Measurements from ENCODE around the gene NOMO2. TPM values are rescaled to one million over a fixed set of nuclear protein-coding genes. Genes with fewer than 3 reads are reported as not detected.
"Not testable (repeated sequence)": the region's sequence is repeated elsewhere in the genome, so short reads cannot be mapped to it uniquely, and the experiment has no call there.

Gene NOMO2
- total and polyA plus RNA-seq, 2 donors, result 37.3 to 50.4 TPM

DNA sequence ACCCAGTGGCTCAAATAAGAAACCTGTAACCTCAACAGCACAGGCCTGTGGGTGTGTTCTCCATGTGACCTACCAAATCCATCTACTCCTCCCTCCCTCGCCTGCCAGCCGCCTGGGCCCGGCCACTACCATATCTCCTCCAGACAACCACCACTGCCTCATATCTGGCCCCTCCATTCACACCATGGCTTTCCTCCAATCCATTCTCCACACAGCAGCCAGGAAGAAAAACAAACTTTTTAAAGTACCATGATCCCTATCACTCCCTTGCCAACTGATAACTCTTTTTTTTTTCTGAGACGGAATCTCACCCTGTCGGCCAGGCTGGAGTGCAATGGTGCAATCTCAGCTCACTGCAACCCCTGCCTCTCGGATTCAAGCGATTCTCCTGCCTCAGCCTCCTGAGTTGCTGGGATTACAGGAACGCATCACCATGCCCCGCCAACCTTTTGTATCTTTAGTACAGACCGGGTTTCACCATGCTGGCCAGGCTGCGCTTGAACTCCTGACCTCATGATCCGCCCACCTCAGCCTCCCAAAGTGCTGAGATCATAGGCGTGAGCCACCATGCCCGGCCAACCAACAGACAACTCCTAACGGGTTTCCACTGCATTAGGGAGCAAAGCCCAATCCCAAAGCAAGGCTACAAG lies 26.3 kb downstream of the NOMO2 start:
- not testable (repeated sequence) for H3K9me3 ChIP-seq (ENCODE audit: control insufficient read depth in 2 of 2, insufficient read depth in 1 of 2, low read length in 1 of 2); H3K4me1 ChIP-seq (ENCODE audit: control insufficient read depth in 2 of 2, insufficient read depth in 2 of 2, low read length in 2 of 2); H3K27ac ChIP-seq (ENCODE audit: low read depth in 1 of 2, low read length in 1 of 2); H3K27me3 ChIP-seq (ENCODE audit: control insufficient read depth in 2 of 2, insufficient read depth in 1 of 2, low read length in 1 of 2); H3K36me3 ChIP-seq (ENCODE audit: control insufficient read depth in 2 of 2, insufficient read depth in 2 of 2, low read length in 1 of 2); DNase-seq (ENCODE audit: low read depth in 6 of 9, low spot score in 9 of 9); H3K4me3 ChIP-seq (ENCODE audit: low read length in 2 of 2)
- WGBS, result 98% methylated on average over 15 of the region's 15 CpGs

DNA sequence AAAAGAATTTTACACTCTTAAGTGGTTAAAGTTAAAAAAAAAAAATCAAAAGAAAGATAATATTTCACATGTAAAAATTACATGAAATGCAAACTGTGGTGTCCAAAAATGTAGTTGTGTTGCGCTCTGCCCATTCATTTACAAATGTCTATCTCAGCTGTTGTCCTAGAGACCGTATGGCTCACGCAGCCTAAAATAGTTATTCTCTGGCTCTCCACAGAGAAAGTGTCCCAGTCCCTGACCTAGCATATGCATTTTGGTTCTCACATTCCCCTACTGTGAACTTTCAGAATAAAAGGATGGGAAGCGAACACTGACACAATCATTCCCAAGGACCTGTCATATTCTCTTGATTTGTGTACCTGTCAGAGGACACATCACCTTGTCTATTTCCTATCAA lies 27.6 kb downstream of the NOMO2 start:
- DNase-seq (ENCODE audit: low read depth in 6 of 9, low spot score in 9 of 9); H3K4me1 ChIP-seq (ENCODE audit: control insufficient read depth in 2 of 2, insufficient read depth in 2 of 2, low read length in 2 of 2); H3K9me3 ChIP-seq (ENCODE audit: control insufficient read depth in 2 of 2, insufficient read depth in 1 of 2, low read length in 1 of 2); H3K4me3 ChIP-seq (ENCODE audit: low read length in 2 of 2); H3K27ac ChIP-seq (ENCODE audit: low read depth in 1 of 2, low read length in 1 of 2); H3K27me3 ChIP-seq (ENCODE audit: control insufficient read depth in 2 of 2, insufficient read depth in 1 of 2, low read length in 1 of 2); H3K36me3 ChIP-seq (ENCODE audit: control insufficient read depth in 2 of 2, insufficient read depth in 2 of 2, low read length in 1 of 2): not testable (repeated sequence)
- 88% methylated on average over 1 of the region's 4 CpGs for WGBS

DNA sequence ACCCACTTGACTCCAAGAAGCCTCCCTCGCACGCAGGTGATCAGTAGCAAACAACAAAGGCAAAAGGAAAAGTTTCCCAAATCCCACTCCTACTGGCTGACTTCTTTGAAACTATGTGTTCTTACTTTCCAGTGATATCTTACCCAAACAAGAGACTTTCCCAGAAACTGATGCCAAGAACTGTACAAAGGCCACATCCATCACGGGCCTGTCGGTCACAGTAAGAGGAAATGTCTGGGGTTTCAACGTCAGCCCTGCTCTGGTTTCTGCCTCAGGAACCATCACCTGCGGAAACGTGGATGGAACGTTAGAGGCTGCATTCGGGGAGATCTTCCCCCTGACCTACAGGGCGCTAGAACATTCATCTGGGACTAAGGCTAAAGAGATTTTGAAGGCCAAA lies 30.6 kb downstream of the NOMO2 start:
- not testable (repeated sequence) for H3K4me1 ChIP-seq (ENCODE audit: control insufficient read depth in 2 of 2, insufficient read depth in 2 of 2, low read length in 2 of 2); H3K4me3 ChIP-seq (ENCODE audit: low read length in 2 of 2); DNase-seq (ENCODE audit: low read depth in 6 of 9, low spot score in 9 of 9); H3K36me3 ChIP-seq (ENCODE audit: control insufficient read depth in 2 of 2, insufficient read depth in 2 of 2, low read length in 1 of 2); H3K9me3 ChIP-seq (ENCODE audit: control insufficient read depth in 2 of 2, insufficient read depth in 1 of 2, low read length in 1 of 2); H3K27me3 ChIP-seq (ENCODE audit: control insufficient read depth in 2 of 2, insufficient read depth in 1 of 2, low read length in 1 of 2); H3K27ac ChIP-seq (ENCODE audit: low read depth in 1 of 2, low read length in 1 of 2)
- 89% methylated on average over 6 of the region's 10 CpGs for WGBS

DNA sequence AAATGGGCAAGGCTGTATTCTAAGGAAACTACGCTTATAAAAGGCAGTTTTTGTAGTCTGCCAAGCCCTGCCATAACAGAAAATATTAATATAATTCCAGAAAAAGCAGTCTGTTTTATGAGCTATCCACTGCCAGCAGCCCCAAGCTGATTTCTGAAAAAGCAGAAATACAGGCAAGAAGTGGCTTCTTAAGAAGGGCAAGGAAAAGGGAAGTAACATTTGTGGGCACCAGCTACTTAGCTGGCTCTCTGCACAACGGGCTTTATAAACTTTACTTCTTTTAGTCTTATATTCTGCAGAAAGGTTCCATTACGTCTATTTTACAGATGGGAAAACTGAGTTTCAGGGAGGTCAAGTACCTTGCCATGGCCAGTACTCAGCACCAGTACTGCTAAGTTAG lies 31.6 kb downstream of the NOMO2 start:
- not testable (repeated sequence) for H3K27me3 ChIP-seq (ENCODE audit: control insufficient read depth in 2 of 2, insufficient read depth in 1 of 2, low read length in 1 of 2); DNase-seq (ENCODE audit: low read depth in 6 of 9, low spot score in 9 of 9); H3K4me1 ChIP-seq (ENCODE audit: control insufficient read depth in 2 of 2, insufficient read depth in 2 of 2, low read length in 2 of 2); H3K4me3 ChIP-seq (ENCODE audit: low read length in 2 of 2); H3K36me3 ChIP-seq (ENCODE audit: control insufficient read depth in 2 of 2, insufficient read depth in 2 of 2, low read length in 1 of 2); H3K27ac ChIP-seq (ENCODE audit: low read depth in 1 of 2, low read length in 1 of 2); H3K9me3 ChIP-seq (ENCODE audit: control insufficient read depth in 2 of 2, insufficient read depth in 1 of 2, low read length in 1 of 2)
- WGBS, result 47% methylated on average over 2 of the region's 3 CpGs

DNA sequence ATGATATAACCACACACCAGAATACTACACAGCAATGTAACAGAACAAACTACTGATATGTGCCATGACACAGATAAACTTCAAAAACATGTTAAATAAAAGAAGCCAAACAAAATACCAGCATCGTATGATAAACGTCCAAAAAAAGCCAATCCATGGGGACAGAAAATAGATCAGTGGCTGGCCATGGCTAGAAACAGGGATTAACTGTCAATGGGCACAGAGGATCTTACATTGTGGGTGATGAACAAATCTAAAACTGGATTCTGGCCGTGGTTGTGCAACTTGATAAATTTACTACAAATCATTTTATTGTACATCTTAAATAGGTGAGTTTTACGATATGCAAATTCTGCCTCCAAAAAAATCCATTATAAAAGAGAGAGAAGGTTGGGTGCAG lies 35.4 kb downstream of the NOMO2 start:
- H3K4me1 ChIP-seq (ENCODE audit: control insufficient read depth in 2 of 2, insufficient read depth in 2 of 2, low read length in 2 of 2); H3K27me3 ChIP-seq (ENCODE audit: control insufficient read depth in 2 of 2, insufficient read depth in 1 of 2, low read length in 1 of 2); H3K36me3 ChIP-seq (ENCODE audit: control insufficient read depth in 2 of 2, insufficient read depth in 2 of 2, low read length in 1 of 2); H3K4me3 ChIP-seq (ENCODE audit: low read length in 2 of 2); H3K9me3 ChIP-seq (ENCODE audit: control insufficient read depth in 2 of 2, insufficient read depth in 1 of 2, low read length in 1 of 2); H3K27ac ChIP-seq (ENCODE audit: low read depth in 1 of 2, low read length in 1 of 2); DNase-seq (ENCODE audit: low read depth in 6 of 9, low spot score in 9 of 9): not testable (repeated sequence)
- WGBS, result 99% methylated on average over 3 of the region's 4 CpGs

DNA sequence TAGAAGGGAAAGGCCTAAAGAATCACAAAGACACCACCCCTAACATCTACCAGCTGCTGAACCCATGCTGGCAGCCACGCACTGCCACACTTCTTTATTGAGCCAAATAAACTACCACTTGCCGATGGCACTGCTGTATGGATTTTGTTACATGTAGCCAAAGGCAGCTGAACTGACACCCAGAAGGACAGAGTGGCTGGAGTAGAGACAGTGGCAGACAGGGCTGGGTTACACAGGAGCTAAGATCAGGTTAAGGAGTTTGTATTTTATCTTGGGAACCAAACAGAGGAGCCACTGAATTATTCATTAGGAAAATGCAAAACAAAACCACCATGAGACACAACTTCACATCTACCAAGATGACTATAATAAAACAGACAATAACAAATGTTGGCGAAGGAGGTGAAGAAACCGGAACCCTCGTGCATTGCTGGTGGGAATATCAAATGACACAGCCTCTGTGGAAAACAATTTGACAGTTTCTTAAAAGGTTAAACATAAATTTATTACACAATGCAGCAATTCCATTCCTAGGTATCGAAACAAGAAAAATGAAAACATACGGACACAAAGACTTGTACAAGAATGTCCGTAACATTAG lies 35.9 kb downstream of the NOMO2 start:
- not testable (repeated sequence) for H3K9me3 ChIP-seq (ENCODE audit: control insufficient read depth in 2 of 2, insufficient read depth in 1 of 2, low read length in 1 of 2); DNase-seq (ENCODE audit: low read depth in 6 of 9, low spot score in 9 of 9); H3K36me3 ChIP-seq (ENCODE audit: control insufficient read depth in 2 of 2, insufficient read depth in 2 of 2, low read length in 1 of 2); H3K27ac ChIP-seq (ENCODE audit: low read depth in 1 of 2, low read length in 1 of 2); H3K4me1 ChIP-seq (ENCODE audit: control insufficient read depth in 2 of 2, insufficient read depth in 2 of 2, low read length in 2 of 2); H3K4me3 ChIP-seq (ENCODE audit: low read length in 2 of 2); H3K27me3 ChIP-seq (ENCODE audit: control insufficient read depth in 2 of 2, insufficient read depth in 1 of 2, low read length in 1 of 2)
- 99% methylated on average over 8 of the region's 8 CpGs for WGBS

DNA sequence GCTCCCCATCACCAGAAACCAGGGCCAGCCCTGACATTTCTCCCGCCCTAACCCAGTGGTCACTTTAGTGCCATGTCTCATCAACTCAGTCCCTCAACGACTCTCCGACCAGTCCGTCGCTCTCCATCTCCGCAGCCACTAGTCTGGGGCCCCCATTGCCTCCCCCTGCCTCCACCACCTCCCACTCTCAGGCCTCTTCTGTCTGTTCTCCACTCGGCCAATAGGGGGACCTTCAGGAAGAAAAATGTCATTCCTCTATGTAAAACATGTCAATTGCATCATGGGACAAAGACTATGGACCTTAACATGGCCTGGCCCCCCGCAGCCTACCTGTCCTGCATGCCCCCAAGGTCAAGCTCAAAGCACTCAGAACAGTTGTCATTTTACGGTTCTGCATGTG lies 39.3 kb downstream of the NOMO2 start:
- H3K36me3 ChIP-seq (ENCODE audit: control insufficient read depth in 2 of 2, insufficient read depth in 2 of 2, low read length in 1 of 2); H3K4me3 ChIP-seq (ENCODE audit: low read length in 2 of 2); DNase-seq (ENCODE audit: low read depth in 6 of 9, low spot score in 9 of 9); H3K9me3 ChIP-seq (ENCODE audit: control insufficient read depth in 2 of 2, insufficient read depth in 1 of 2, low read length in 1 of 2); H3K27ac ChIP-seq (ENCODE audit: low read depth in 1 of 2, low read length in 1 of 2); H3K27me3 ChIP-seq (ENCODE audit: control insufficient read depth in 2 of 2, insufficient read depth in 1 of 2, low read length in 1 of 2); H3K4me1 ChIP-seq (ENCODE audit: control insufficient read depth in 2 of 2, insufficient read depth in 2 of 2, low read length in 2 of 2): not testable (repeated sequence)
- no CpG with 5 or more reads among the region's 9 CpGs for WGBS

DNA sequence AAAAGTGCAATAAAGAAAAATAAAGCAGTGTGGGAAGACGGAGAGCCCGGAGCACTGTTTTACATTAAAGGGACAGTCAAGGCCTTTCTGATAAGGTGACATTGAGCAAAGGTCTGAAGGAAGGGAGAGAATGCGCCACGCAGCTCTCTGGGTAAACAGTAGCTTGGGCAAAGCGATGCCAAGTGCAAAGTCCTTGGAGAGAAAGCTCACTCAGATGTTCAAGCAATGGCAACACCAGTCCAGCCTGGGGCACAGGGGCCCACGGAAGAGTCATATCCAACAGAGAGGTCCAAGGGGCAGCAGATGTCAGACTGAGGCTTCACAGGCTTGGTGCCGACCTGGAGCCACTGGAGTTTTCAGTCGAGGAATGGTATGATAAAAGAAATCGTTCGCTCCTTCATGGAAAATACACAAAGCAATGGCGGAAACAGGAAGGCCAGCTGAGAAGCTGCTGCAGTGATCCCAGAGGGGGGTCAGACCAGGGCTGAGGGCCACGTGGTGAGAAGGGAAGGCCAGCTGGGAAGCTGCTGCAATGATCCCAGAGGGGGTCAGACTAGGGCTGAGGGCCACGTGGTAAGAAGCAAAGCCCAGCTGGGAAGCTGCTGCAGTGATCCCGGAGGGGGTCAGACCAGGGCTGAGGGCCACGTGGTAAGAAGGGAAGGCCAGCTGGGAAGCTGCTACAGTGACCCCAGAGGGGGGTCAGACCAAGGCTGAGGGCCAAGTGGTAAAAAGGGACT lies 40.3 kb downstream of the NOMO2 start:
- no CpG with 5 or more reads among the region's 15 CpGs for WGBS
- H3K4me1 ChIP-seq (ENCODE audit: control insufficient read depth in 2 of 2, insufficient read depth in 2 of 2, low read length in 2 of 2); H3K27me3 ChIP-seq (ENCODE audit: control insufficient read depth in 2 of 2, insufficient read depth in 1 of 2, low read length in 1 of 2); H3K36me3 ChIP-seq (ENCODE audit: control insufficient read depth in 2 of 2, insufficient read depth in 2 of 2, low read length in 1 of 2); H3K4me3 ChIP-seq (ENCODE audit: low read length in 2 of 2); DNase-seq (ENCODE audit: low read depth in 6 of 9, low spot score in 9 of 9); H3K9me3 ChIP-seq (ENCODE audit: control insufficient read depth in 2 of 2, insufficient read depth in 1 of 2, low read length in 1 of 2); H3K27ac ChIP-seq (ENCODE audit: low read depth in 1 of 2, low read length in 1 of 2): not testable (repeated sequence)

DNA sequence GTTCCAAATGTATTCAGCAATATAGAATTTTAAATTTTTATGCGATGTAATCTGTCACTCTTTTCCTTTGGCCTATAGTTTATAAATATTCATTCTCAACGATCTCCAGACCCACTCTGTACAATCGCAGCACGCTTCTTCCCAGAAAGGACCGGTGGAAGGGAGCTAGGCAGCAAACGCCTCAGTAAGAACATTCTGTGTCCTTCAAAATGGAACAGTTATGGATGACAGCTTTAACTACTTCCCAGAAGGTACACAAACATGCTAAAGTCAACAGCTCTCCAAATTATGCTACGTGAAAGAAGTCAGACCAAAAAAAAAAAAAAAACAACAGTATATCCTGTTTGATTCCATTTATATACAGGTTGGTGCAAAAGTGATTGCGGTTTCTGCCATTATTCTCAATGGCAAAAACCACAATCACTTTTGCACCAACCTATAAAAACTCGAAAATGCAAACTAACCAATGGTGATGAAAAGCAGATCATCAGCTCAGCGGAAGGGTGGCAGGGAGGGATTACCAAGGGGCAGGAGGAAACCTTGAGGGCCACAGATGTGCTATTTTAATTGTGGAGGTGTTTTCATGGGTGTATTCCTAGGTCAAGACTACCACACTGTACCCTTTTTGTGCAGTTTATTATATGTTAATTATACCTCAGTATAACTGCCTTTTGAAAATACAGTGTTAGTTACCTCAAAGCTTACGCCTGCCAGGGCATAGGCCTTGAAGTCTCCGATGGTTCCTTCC lies 43.2 kb downstream of the NOMO2 start:
- not testable (repeated sequence) for H3K9me3 ChIP-seq (ENCODE audit: control insufficient read depth in 2 of 2, insufficient read depth in 1 of 2, low read length in 1 of 2); H3K27ac ChIP-seq (ENCODE audit: low read depth in 1 of 2, low read length in 1 of 2); DNase-seq (ENCODE audit: low read depth in 6 of 9, low spot score in 9 of 9); H3K4me3 ChIP-seq (ENCODE audit: low read length in 2 of 2); H3K4me1 ChIP-seq (ENCODE audit: control insufficient read depth in 2 of 2, insufficient read depth in 2 of 2, low read length in 2 of 2); H3K27me3 ChIP-seq (ENCODE audit: control insufficient read depth in 2 of 2, insufficient read depth in 1 of 2, low read length in 1 of 2); H3K36me3 ChIP-seq (ENCODE audit: control insufficient read depth in 2 of 2, insufficient read depth in 2 of 2, low read length in 1 of 2)
- WGBS, result no CpG with 5 or more reads among the region's 12 CpGs

Data from thymus (tissue), 11 donors.